ENCODE results near the gene FRYL.

FRYL gene

GRCh38 chr4:48571471-48571870, 208.6 kb downstream of the FRYL start:
- Histone ChIP-seq H3K27me3 (ENCODE audit: control insufficient read depth, insufficient read depth, low read length) (no peaks in the 10 kb centered on the region), H3K9ac (no peak overlapping the region), H3K4me3 (ENCODE audit: low read depth, low read length) (no peak overlapping the region), H3K4me1 (no peaks in the 10 kb centered on the region), H3K9me3 (ENCODE audit: control insufficient read depth, low read length) (no peaks in the 10 kb centered on the region), H3K27ac (no peak overlapping the region), H2AFZ (no peak overlapping the region), H3K4me2 (ENCODE audit: low read length) (no peak overlapping the region), H3K79me2 (no peaks in the 10 kb centered on the region), H3K36me3 (ENCODE audit: control insufficient read depth, insufficient read depth, low read length) (no peaks in the 10 kb centered on the region)
- TF ChIP-seq CTCF (IDR thresholded peaks at IDR 0.05) = no peak

- no peaks in the 10 kb centered on the region for H3K36me3 ChIP-seq (ENCODE audit: control insufficient read depth, insufficient read depth, low read length)
Observed at GRCh38 chr4:48570646-48571220, 209.3 kb downstream of the FRYL start.

GRCh38 chr4:48566034-48566384, 214.1 kb downstream of the FRYL start:
- no peak overlapping the region for H3K9ac ChIP-seq
- TF ChIP-seq CTCF (IDR thresholded peaks at IDR 0.05) = no peak
- no peak overlapping the region for H3K4me2 ChIP-seq (ENCODE audit: low read length)
- no peak overlapping the region for H2AFZ ChIP-seq
- H3K9me3 ChIP-seq (ENCODE audit: control insufficient read depth, low read length) = no peaks in the 10 kb centered on the region
- H3K79me2 ChIP-seq = no peaks in the 10 kb centered on the region
- no peaks in the 10 kb centered on the region for H3K4me1 ChIP-seq
- no peaks in the 10 kb centered on the region for H3K36me3 ChIP-seq (ENCODE audit: control insufficient read depth, insufficient read depth, low read length)
- no peak overlapping the region for H3K4me3 ChIP-seq (ENCODE audit: low read depth, low read length)
- H3K27me3 ChIP-seq (ENCODE audit: control insufficient read depth, insufficient read depth, low read length) = no peaks in the 10 kb centered on the region
- no peak overlapping the region for H3K27ac ChIP-seq

More at GRCh38 chr4:48570646-48571220, 209.3 kb downstream of the FRYL start:
- Histone ChIP-seq H3K79me2 (no peaks in the 10 kb centered on the region), H2AFZ (no peak overlapping the region), H3K27me3 (ENCODE audit: control insufficient read depth, insufficient read depth, low read length) (no peaks in the 10 kb centered on the region), H3K27ac (no peak overlapping the region), H3K9me3 (ENCODE audit: control insufficient read depth, low read length) (no peaks in the 10 kb centered on the region), H3K4me3 (ENCODE audit: low read depth, low read length) (no peak overlapping the region), H3K4me2 (ENCODE audit: low read length) (no peak overlapping the region), H3K9ac (no peak overlapping the region), H3K4me1 (no peaks in the 10 kb centered on the region)
- no peak for TF ChIP-seq CTCF (IDR thresholded peaks at IDR 0.05)

- H3K4me3 ChIP-seq (ENCODE audit: low read depth, low read length) = no peak overlapping the region
- no peaks in the 10 kb centered on the region for H3K9me3 ChIP-seq (ENCODE audit: control insufficient read depth, low read length)
- H2AFZ ChIP-seq = no peak overlapping the region
- no peak overlapping the region for H3K4me2 ChIP-seq (ENCODE audit: low read length)
- H3K27me3 ChIP-seq (ENCODE audit: control insufficient read depth, insufficient read depth, low read length) = no peaks in the 10 kb centered on the region
- H3K9ac ChIP-seq = no peak overlapping the region
- no peaks in the 10 kb centered on the region for H3K4me1 ChIP-seq
- no peak for TF ChIP-seq CTCF (IDR thresholded peaks at IDR 0.05)
- no peaks in the 10 kb centered on the region for H3K79me2 ChIP-seq
- H3K27ac ChIP-seq = no peak overlapping the region
- H3K36me3 ChIP-seq (ENCODE audit: control insufficient read depth, insufficient read depth, low read length) = no peaks in the 10 kb centered on the region
Observed at GRCh38 chr4:48565362-48566033, 214.6 kb downstream of the FRYL start.

GRCh38 chr4:48564151-48564550, 215.9 kb downstream of the FRYL start:
- Histone ChIP-seq H3K4me2 (ENCODE audit: low read length) (no peak overlapping the region), H3K27ac (no peak overlapping the region), H2AFZ (no peak overlapping the region), H3K4me3 (ENCODE audit: low read depth, low read length) (no peak overlapping the region), H3K9ac (no peak overlapping the region), H3K27me3 (ENCODE audit: control insufficient read depth, insufficient read depth, low read length) (no peaks in the 10 kb centered on the region), H3K9me3 (ENCODE audit: control insufficient read depth, low read length) (no peaks in the 10 kb centered on the region), H3K79me2 (no peaks in the 10 kb centered on the region), H3K4me1 (no peaks in the 10 kb centered on the region), H3K36me3 (ENCODE audit: control insufficient read depth, insufficient read depth, low read length) (no peaks in the 10 kb centered on the region)
- TF ChIP-seq CTCF (IDR thresholded peaks at IDR 0.05) = no peak
